GM12864 (cell line): ENCODE results near the gene TDRKH.

ENCODE experiments used
- DNase-seq: peaks from one replicate; pipeline ENCODE4 v3.0.0-alpha.2; 2011; ENCODE audit warnings: low read depth
- H3K4me3 ChIP-seq: 2 replicates; pipeline ENCODE4 v1.5.1; 2011; ENCODE audit warnings: mild to moderate bottlenecking, low read depth, low read length, control low read depth
- CTCF ChIP-seq: IDR thresholded peaks from 2 replicates; pipeline ENCODE4 v1.5.1; 2011; ENCODE audit warnings: low read depth, mild to moderate bottlenecking, moderate library complexity, low read length, control low read depth, inconsistent platforms; ENCODE audit errors: missing control alignments

The TDRKH gene

DNA sequence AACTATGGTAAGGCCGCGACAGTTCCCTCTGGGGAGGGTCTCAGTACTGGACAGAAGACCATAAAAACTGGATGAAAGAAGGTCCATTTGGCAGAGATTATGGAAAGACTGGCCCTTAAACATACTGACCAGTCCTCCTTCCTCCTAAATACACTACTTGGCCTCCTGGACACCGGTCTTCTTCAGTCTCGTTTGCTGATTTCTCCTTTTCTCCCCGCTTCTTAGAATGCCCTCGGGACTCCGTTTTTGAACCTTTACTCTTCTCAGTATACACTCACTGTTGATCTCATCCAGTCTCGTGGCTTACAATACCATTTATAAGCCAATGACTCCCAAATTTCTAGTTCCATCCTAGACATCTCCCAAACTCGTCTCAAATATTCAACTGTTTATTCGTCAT, 26.3 kb downstream of the TDRKH start:
- TF ChIP-seq CTCF: no peak
- DNase-seq: no peak
- H3K4me3 ChIP-seq: peak overlapping the region; percentile 92

DNA sequence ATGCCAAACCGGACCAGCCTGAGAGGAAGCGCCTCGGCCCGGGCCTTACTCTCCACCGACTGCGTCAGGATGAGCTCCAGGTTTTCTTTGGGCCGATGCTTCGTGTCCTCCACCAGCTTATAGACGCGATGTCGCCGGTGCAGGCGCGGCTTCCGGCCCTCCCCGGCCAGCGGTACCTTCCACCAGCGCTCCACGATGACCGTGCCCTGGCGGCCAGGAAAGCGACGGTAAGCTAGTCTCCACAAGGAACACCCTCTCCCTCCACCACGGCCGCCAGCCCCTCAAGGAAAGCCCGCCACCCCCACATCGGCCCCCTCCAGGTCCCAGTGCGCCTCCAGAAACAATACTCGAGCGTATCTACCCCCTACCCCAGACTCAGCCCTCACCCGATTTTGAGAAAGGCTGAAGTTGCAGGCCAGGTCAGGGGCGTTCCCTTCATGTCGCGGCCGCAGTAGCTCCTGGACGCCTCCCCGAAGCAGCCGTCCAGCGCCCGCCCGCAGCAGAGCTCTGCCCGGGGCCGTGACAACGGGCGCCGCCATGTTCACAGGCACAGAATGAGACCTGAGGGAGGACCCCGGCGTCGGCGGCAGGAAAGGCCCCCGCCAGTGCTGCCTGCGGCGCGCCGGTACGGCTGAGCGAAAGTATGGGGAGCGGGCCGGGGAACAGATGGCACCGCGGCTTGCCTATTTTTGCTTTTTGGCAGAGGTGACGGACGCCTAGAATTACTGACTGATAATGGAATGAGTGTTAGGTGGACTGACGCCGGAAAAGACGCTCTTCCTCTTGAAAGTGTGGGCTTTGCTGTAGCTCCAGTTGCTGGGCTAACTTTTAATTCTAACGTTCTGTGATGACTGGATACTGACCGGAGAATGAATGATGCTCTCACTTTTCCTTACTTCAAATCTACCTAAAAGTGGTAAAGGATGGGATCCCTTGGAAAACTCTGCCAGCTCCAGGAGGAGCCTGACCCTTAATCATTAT, 27.1 kb downstream of the TDRKH start, which contains the start of gene MRPL9:
TSS of gene MRPL9 (minus strand) at position 556 of the 981 bp plus-strand sequence. CDS start at position 539, 17 bp downstream.
- peak; percentile 22 for DNase-seq
- no peak for TF ChIP-seq CTCF
- peak within 1 kb of the TSS; percentile 92 for H3K4me3 ChIP-seq

DNA sequence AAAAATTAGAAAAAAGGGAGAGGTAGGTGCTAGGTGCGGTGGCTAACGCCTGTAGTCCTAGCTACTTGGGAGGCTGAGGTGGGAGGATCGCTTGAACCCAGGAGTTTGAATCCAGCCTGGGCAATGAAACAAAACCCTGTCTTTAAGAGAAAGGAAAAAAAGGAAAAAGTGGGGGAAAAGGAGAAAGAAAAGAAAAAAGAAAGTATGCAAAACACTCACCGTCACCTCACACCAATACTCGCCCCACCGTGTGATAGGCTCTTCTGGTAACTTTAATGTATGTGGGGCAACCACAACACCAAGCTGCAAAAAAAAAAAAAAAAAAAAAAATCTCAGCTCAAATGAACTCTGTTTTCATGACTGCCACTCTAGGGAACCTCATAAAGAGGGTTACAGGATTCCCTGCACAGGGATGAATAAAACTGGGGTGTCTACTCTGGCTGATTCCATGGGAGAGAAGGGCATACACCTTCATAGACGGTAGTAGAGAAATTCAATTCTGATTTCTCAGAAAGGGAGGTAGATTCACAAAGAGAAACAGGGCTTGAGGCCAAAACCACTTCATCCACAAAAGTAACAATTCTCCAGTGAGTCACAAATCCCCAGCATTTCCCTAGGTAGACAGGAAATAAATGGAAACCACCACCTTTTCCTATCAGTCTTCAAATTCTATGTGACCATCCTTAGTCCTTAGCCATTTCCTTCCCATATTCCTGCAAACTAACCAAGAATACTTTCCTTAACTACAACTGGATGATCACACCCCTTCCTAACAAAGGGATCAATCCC, 29.5 kb downstream of the TDRKH start:
- DNase-seq: no peak
- no peak for TF ChIP-seq CTCF
- no peak overlapping the region for H3K4me3 ChIP-seq

DNA sequence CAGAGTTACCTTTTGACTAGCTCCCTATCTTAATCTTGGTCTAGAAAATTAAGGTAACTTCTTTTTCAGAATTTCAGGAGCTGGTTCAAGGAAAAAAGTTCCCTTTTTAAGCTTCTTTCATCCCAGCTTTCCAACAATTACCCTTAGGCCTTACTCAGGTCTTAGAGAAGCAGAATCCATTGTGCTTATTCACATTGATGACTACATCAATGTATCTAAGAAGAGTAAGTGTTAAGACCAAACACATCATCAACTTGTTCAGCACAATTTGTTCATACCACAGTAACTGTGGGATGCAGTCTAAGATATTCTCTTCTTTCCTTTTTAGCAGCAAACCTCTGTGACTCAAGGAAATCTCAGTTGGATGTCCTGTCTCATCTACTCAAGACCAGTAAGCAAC, 31.1 kb downstream of the TDRKH start:
- no peak overlapping the region for H3K4me3 ChIP-seq
- no peak for DNase-seq
- TF ChIP-seq CTCF: no peak

DNA sequence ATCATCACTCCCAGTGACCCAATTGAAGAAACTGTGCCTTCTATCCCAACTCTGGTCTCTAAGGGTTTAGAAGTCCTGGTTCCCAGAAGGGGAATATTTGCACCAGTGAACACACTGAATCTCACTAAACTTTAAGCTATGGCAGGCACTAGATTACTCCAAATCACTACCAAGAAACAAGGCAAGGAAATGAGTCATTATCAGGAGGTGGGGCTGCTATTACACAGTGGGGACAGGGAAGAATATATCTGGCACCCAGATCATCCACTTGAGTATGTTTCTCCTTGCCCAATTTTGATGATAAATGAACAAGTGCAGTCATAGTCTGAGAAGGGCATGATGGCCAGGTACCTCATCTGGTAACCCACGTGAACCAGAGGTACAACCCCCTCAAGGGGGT, 34.0 kb downstream of the TDRKH start:
- no peak for DNase-seq
- H3K4me3 ChIP-seq: no peak overlapping the region
- TF ChIP-seq CTCF: no peak

- H3K4me3 ChIP-seq: no peak overlapping the region
- no peak for DNase-seq
- no peak for TF ChIP-seq CTCF
These were observed 48.8 kb downstream of the TDRKH start for GRCh38 chr1:151741516-151741915.
